K562 (cell line): ENCODE results near the gene YLPM1. TPM values are rescaled to one million over a fixed set of nuclear protein-coding genes. Genes with fewer than 3 reads are reported as not detected.

Experiments used
- ATAC-seq: fragments of 200-7000 bp; cut with Tn5 transposase; 3 replicates; pipeline ENCODE4 v1.9.1; 2020; ENCODE audit warnings: moderate library complexity
- BruUV-seq: library from RNA; stranded (reverse); fragments of 400-500 nt; replicated peaks from 2 replicates; lab custom pipeline; 2021; lab: Mats Ljungman, UMichigan
- CTCF ChIA-PET: fragments of 300-600 bp; formaldehyde crosslinking; extraction: SDS; loops from one replicate; lab custom pipeline; 2021; ENCODE audit warnings: low intra/inter-chr PET ratio; lab: Yijun Ruan, JAX
- POLR2A ChIA-PET: fragments of 300-600, 350-650 bp; sonication (Branson Sonifier 250); formaldehyde crosslinking; extraction: SDS; loops from one replicate; lab custom pipeline; 2021; ENCODE audit warnings: antibody characterized with exemption, inconsistent platforms; lab: Yijun Ruan, JAX
- DNase-seq, 4 experiments: peaks; one replicate each; pipeline versions ENCODE4 v3.0.0 to v3.0.0-alpha.2; 2011 to 2018; ENCODE audit warnings: low spot score in 3 of 4, mixed read lengths in 3 of 4; ENCODE audit errors: extremely low read depth in 1 of 4
- FAIRE-seq: peaks from 2 replicates; lab custom pipeline; 2011; peaks lifted over from hg19 to GRCh38; lab: Jason Lieb, UNC
- H2AFZ ChIP-seq: 2 replicates; pipeline ENCODE4 v1.6.0; 2011; ENCODE audit warnings: low read depth, low read length, control low read depth, inconsistent platforms
- H3K27ac ChIP-seq: fragments of 200-600 bp; 3 replicates; pipeline ENCODE4 v1.8.0; 2011; ENCODE audit warnings: low read depth, mild to moderate bottlenecking, control low read depth, inconsistent platforms, low read length, moderate library complexity, mixed read lengths; ENCODE audit errors: extremely low read depth
- H3K27me3 ChIP-seq, 2 experiments: fragments of 300-600 bp in 1 of 2; 2 replicates in 1 of 2; 3 replicates in 1 of 2; pipeline versions ENCODE4 v1.6.0 to v1.8.0; 2011; ENCODE audit warnings: inconsistent platforms in 2 of 2, low read length in 2 of 2, mild to moderate bottlenecking in 1 of 2, mixed read lengths in 1 of 2, moderate library complexity in 1 of 2; ENCODE audit not compliant: control insufficient read depth in 2 of 2, insufficient read depth in 2 of 2
- H3K36me3 ChIP-seq: fragments of 300-600 bp; 3 replicates; pipeline ENCODE4 v1.8.0; 2011; ENCODE audit warnings: mild to moderate bottlenecking, low read length, inconsistent platforms; ENCODE audit not compliant: control insufficient read depth, insufficient read depth
- H3K4me1 ChIP-seq, 2 experiments: fragments of 200-600 bp in 1 of 2; replicated peaks in 1 of 2; 2 replicates in 1 of 2; 3 replicates in 1 of 2; pipeline versions ENCODE4 v1.5.1 to v1.8.0; 2011; ENCODE audit warnings: inconsistent platforms in 2 of 2, low read length in 2 of 2, mild to moderate bottlenecking in 1 of 2, mixed read lengths in 1 of 2, moderate library complexity in 1 of 2; ENCODE audit not compliant: control insufficient read depth in 2 of 2, insufficient read depth in 2 of 2
- H3K4me2 ChIP-seq: 2 replicates; pipeline ENCODE4 v1.6.1; 2011; ENCODE audit warnings: low read length, control low read depth, inconsistent platforms, mixed read lengths; ENCODE audit not compliant: insufficient read depth
- H3K4me3 ChIP-seq: fragments of 200-600 bp; sonication (generic), shearing (Covaris generic); 2 replicates; pipeline ENCODE4 v1.5.1; 2016; ENCODE audit warnings: control low read depth, inconsistent platforms
- H3K79me2 ChIP-seq: fragments of 200-600 bp; 3 replicates; pipeline ENCODE4 v1.8.0; 2011; ENCODE audit warnings: low read length, inconsistent platforms; ENCODE audit not compliant: control insufficient read depth, insufficient read depth
- H3K9ac ChIP-seq, 2 experiments: 2 replicates each; pipeline versions ENCODE4 v1.6.0 to v1.6.1; 2011; ENCODE audit warnings: low read depth in 2 of 2, low read length in 2 of 2, control low read depth in 1 of 2, inconsistent platforms in 1 of 2, mild to moderate bottlenecking in 1 of 2, mixed read lengths in 1 of 2; ENCODE audit not compliant: insufficient read depth in 1 of 2
- H3K9me1 ChIP-seq: one replicate; pipeline ENCODE4 v1.6.0; 2011; ENCODE audit warnings: inconsistent platforms, mild to moderate bottlenecking, low read length, moderate library complexity; ENCODE audit not compliant: control insufficient read depth, insufficient read depth
- H3K9me3 ChIP-seq: replicated peaks from 2 replicates; pipeline ENCODE4 v1.5.1; 2011; ENCODE audit warnings: low read depth, low read length, inconsistent platforms; ENCODE audit not compliant: control insufficient read depth, insufficient read depth
- H4K20me1 ChIP-seq: replicated peaks from 2 replicates; pipeline ENCODE4 v1.6.1; 2011; ENCODE audit warnings: low read length, inconsistent platforms, mixed read lengths; ENCODE audit not compliant: control insufficient read depth, insufficient read depth
- CEBPG ChIP-seq, 3 experiments: fragments of 200-800 bp in 1 of 3; sonication (Bioruptor generic) in 1 of 3; sonication (generic) in 1 of 3; formaldehyde crosslinking in 1 of 3; IDR thresholded peaks in 2 of 3; conservative IDR thresholded peaks in 1 of 3; 2 replicates each; pipeline versions ENCODE4 v1.6.1 to v1.8.0; 2016 to 2022; ENCODE audit warnings: missing compliant biosample characterization in 2 of 3, missing genetic modification characterization in 2 of 3, mild to moderate bottlenecking in 1 of 3, missing genetic modification reagents in 1 of 3
- LCOR ChIP-seq: sonication (generic); formaldehyde crosslinking; IDR thresholded peaks from 2 replicates; pipeline ENCODE4 v1.8.0; 2022; ENCODE audit warnings: mild to moderate bottlenecking, missing genetic modification reagents
- in situ Hi-C: fragments of 300-500 bp; cut with MboI; formaldehyde crosslinking; loops from 4 replicates; pipeline ENCODE4 v1.15.0; 2018; ENCODE audit warnings: inconsistent platforms, mixed read lengths
- intact Hi-C: fragments of 100-400 bp; cut with micrococcal nuclease; formaldehyde crosslinking; loops from 2 replicates; pipeline ENCODE4 v1.14.2; 2022
- polyA plus RNA-seq, 8 experiments: library from polyadenylated mRNA; depleted of rRNA in 4 of 8; stranded (reverse) in 5 of 8; unstranded in 3 of 8; fragments of >200 nt; fragmentation: Nextera tagmentation in 2 of 8; fragmentation: Illumina TruSeq in 1 of 8; extraction: Ambion mirVana in 2 of 8; extraction: Trizol in 1 of 8; gene quantifications; 2 replicates each; pipeline versions ENCODE4 v1.2.1 to v1.2.3, GENCODE V29; 2011 to 2014; ENCODE audit warnings: inconsistent platforms in 1 of 8, missing spikeins in 1 of 8
- total RNA-seq, 7 experiments: library from RNA; depleted of rRNA in 6 of 7; stranded (reverse); fragments of >200 nt in 6 of 7; fragmentation: Illumina TruSeq in 2 of 7; extraction: Trizol in 2 of 7; gene quantifications; 2 replicates each; pipeline versions ENCODE4 v1.2.1 to v1.2.3, GENCODE V29; 2011 to 2021; ENCODE audit warnings: low replicate concordance in 1 of 7
- TF ChIP-seq, protein P1 (sequence below): sonication (generic); formaldehyde crosslinking; IDR thresholded peaks from 2 replicates; pipeline ENCODE4 v1.8.0; 2022; ENCODE audit warnings: mild to moderate bottlenecking, missing genetic modification reagents, borderline replicate concordance

Gene YLPM1
- total and polyA plus RNA-seq, 9 of the 15 experiments (the other 6 are each of a cell fraction or from before 2014, with no cell fraction given), result 7.2 to 32.7 (median 14.6) TPM

DNA sequence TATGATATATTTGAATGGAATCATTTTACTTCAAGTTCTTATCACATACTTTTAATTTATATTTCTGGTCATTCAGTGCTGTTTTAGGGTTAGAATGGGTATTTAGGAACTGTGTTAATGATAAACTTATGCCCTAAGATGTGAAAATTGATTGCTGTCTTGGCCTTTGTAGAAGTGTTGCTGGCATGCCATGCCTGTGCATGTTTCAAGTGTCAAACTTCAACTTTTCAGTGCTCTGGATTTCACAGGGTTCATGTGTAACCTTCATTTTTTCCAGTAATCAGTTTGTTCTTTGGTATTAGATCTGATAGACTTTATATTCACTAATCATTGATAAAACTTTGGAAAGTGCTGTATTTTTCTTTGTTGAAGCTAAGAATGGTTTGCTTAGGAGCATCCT lies 36.6 kb downstream of the YLPM1 start:
- intact Hi-C loops, result loop anchor here (5.0 kb wide), 1 partner anchor 297 kb away; no protein-coding TSS in a partner anchor
- Histone ChIP-seq H3K4me1 (peaks cover 0 to 2% of the 10 kb centered on the region in 2 experiments; a peak in 1 of 5 replicates), H3K4me3 (no peak overlapping the region), H3K79me2 (peaks cover 2% of the 10 kb centered on the region; the same call in 1 of the 3 replicates), H3K9me1 (no peaks in the 10 kb centered on the region), H3K9ac (no peak overlapping the region), H4K20me1 (no peaks in the 10 kb centered on the region), H3K36me3 (peaks cover 64% of the 10 kb centered on the region; the same call in 2 of the 3 replicates), H3K4me2 (no peak overlapping the region), H2AFZ (no peak overlapping the region), H3K9me3 (no peaks in the 10 kb centered on the region), H3K27me3 (no peaks in the 10 kb centered on the region), H3K27ac (no peak overlapping the region)
- ATAC-seq (no peak), DNase-seq (no peak), FAIRE-seq (no peak)
- TF ChIP-seq CEBPG (CRISPR knock-in tag; IDR thresholded peaks at IDR 0.05) (no peak), CEBPG (tag; conservative IDR thresholded peaks at IDR 0.05 in 1 of 2, IDR thresholded peaks at IDR 0.05 in 1 of 2) (no peak), LCOR (CRISPR knock-in tag) (no peak)
- TF ChIP-seq, protein P1, sequence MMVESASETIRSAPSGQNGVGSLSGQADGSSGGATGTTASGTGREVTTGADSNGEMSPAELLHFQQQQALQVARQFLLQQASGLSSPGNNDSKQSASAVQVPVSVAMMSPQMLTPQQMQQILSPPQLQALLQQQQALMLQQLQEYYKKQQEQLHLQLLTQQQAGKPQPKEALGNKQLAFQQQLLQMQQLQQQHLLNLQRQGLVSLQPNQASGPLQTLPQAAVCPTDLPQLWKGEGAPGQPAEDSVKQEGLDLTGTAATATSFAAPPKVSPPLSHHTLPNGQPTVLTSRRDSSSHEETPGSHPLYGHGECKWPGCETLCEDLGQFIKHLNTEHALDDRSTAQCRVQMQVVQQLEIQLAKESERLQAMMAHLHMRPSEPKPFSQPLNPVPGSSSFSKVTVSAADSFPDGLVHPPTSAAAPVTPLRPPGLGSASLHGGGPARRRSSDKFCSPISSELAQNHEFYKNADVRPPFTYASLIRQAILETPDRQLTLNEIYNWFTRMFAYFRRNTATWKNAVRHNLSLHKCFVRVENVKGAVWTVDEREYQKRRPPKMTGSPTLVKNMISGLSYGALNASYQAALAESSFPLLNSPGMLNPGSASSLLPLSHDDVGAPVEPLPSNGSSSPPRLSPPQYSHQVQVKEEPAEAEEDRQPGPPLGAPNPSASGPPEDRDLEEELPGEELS (CRISPR knock-in tag), result no peak
- CTCF ChIA-PET, result no interaction called here
- POLR2A ChIA-PET, result no interaction called here
- in situ Hi-C loops, result loop anchor here (5.0 kb wide), 1 partner anchor 187 kb away; the partner anchor contains the start of gene LTBP2
- no TSS peak for BruUV-seq
